TTC549 (cell line): ENCODE measurements around the gene NXN.
"Not testable (repeated sequence)": the region's sequence is repeated elsewhere in the genome, so short reads cannot be mapped to it uniquely, and the experiment has no call there.

Experiments
- FAIRE-seq: peaks from 2 replicates; lab custom pipeline; 2012; peaks lifted over from hg19 to GRCh38; lab: Jason Lieb, UNC

The NXN gene

DNA sequence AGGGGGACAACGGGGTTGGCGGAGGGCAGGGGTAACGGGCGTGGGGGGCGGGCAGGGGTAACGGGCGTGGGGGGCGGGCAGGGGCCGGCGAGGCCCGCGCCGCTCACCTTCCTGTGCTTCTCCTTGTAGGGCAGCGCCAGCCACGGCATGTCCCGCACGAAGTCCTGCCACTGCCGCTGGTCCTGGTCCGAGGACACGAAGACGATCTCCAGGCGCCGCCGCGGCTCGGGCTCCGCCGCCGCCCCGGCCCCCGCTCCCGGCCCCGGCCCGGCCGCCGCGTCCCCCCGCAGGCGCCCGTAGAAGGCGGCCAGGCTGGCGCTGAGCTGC is 401 bp downstream of the NXN start:
- FAIRE-seq, result no peak

DNA sequence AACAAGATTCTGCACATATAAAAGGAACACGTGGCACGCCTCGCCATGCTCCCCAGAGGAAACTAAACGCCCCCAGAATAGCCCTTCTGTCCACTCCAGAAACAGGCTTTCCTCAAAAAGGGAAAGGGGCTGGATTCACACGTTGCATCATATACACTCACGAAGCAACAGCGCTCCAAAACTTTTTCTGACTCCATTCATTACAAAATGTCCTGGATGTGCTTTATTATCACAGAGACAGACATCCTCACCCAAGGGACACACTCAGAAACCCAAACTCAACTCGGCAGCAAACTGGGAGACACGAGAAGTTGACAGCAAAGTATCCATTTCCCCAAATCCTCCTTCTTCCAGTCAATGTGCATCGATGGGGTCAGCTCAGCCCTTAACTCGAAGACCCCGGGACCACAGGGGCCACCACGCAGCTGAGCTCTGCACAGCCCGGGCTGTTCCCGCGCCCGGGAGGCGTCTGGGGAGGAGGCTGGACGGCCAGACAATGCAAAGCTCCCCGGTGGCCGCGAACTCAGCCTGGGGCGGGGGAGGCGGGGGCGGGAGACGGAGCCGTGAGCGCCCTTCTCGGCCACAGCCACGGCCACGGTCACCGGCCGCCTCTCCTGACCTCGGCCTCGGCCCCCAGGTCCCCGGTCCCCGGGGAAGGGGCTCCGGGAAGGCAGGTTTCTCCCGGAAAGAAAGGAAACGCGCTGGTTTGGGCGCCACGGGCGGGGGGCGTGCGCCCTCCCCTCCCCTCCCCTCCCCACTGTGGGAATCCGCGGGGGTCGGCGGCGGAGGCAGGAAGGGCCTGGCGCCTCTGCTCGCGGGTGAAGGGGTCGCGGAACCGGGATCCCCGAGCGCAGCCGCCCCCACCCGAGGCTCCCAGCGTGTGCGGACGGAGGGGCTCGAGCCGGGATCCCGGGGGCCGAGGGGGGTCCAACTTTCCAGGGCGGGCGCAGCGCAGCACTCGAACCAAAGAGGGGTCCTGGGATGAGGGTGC is 1.2 kb downstream of the NXN start:
- no peak for FAIRE-seq

DNA sequence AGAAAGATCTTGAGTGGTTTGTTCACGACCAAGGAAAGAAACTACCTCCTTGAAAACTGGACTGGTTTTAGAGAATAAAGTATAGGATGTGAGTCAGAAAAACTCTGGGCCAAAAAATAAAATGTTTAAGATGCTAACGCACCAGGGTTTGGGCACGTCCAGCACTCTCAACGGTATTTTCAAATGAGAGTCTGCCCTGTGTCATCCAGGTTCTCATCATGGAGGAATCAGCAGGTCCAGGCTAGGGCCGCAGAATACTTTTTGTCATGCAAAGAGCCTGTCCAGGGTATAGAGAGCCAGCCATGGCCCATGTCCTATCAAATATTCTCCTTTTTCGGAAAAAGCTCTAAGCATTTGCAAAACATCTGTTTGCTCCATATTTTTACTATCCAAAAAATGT is 2.4 kb downstream of the NXN start:
- FAIRE-seq, result no peak

DNA sequence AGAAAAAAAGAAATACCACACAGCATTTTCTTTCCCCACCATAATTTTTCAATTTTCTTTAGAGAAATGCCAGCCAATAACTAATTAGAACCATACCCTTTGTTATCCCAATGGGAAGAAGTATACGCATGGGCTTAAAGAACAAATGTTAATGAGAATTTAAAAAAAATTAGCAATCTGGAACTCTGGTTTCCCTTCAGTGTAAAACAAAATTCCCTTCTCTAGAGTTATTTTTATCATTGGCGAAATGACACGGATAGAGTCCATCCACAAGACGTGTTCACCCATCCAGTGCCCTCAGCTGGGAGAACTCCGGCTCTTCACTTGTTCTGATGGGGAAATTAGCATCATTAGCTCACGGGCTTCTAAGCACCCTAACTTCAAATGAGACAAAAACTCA is 3.3 kb downstream of the NXN start:
- FAIRE-seq, result no peak

DNA sequence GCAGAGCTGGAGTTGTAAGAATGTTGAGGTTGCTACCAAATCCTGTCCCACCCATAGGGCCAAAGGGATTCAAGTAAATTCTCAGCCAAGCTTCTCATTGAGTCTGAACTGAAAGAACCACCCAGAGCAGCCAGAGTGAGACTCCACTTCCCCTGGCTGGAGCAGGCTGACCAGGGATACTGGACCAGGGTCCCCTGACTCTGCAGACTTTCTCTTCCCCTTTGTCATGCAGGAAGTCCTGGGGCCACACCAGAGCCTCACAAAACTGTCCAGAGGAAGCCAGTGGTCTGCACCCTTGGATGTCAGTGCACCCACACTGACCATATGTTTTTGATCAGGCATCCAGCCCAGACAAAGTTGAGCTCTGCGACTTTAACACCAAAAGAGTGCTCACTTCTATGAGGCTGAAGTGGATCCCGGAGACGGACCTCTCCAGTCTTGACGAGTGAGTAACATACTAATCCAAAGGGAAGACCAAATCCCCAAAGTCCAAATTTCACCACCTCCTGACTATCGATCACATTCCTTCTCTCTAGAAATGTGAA is 4.1 kb downstream of the NXN start:
- no peak for FAIRE-seq

DNA sequence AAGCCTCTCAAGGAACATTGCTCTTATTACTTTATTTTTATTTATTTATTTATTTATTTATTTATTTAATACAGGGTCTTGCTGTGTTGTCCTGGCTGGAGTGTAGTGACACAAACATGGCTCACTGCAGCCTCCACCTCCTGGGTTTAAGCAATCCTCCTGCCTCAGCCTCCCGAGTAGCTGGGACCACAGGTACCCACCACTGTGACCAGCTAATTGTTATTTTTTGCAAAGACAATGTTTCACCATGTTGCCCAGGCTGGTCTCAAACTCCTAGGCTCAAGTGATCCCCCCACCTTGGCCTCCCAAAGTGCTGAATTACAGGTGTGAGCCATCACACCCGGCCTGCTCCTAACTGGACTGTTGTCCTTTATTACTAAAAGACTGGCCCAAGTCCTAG is 4.8 kb downstream of the NXN start:
- FAIRE-seq, result not testable (repeated sequence)

DNA sequence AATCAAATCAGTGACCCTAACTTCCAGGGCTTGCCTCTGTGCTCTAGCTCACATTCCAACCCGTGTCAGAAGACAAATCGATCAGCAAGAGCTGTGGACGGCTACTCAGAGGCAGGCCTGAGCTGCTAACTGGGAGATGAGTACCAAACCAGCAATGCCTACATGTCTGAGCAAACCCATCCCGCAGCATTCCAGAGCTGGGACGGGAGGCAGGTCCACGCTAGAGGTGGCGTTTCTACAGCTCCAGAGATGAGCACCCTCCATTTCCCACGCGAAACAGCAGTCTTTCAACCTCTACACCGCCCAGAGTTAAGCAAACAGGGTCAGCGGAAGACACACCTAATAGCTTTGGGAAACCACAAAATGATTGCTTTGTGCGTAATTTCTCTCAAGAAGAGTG is 6.5 kb downstream of the NXN start:
- no peak for FAIRE-seq

DNA sequence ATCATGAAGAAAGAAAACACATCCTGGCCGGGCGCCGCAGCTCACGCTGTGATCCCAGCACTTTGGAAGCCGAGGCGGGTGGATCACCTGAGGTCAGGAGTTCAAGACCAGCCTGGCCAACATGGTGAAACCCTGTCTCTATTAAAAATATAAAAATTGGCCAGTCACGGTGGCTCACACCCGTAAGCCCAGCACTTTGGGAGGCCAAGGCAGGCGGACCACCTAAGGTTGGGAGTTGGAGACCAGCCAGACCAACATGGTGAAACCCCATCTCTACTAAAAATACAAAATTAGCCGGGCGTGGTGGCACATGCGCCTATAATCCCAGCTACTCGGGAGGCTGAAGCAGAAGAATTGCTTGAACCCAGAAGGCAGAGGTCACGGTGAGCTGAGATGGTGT is 7.7 kb downstream of the NXN start:
- FAIRE-seq, result not testable (repeated sequence)

DNA sequence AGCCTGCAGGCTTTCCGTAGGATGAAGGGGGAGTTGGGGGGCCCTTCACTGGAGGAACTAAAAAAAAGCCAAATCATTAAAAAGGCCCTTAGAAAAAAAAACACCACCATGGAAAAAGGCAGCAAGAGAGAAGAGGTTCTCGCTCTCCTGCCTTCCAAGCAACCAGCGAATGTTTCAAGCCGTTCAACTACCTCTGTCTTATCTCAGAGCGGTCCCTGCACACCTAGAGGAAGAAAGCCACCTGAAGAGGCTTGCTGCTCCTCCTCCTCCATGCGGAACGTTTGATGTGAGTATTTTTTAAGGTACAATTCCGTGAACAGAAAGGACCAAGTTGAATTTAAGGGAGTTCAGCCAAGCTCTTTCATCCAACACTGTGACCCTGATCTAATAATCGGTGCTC is 9.2 kb downstream of the NXN start:
- FAIRE-seq, result no peak

DNA sequence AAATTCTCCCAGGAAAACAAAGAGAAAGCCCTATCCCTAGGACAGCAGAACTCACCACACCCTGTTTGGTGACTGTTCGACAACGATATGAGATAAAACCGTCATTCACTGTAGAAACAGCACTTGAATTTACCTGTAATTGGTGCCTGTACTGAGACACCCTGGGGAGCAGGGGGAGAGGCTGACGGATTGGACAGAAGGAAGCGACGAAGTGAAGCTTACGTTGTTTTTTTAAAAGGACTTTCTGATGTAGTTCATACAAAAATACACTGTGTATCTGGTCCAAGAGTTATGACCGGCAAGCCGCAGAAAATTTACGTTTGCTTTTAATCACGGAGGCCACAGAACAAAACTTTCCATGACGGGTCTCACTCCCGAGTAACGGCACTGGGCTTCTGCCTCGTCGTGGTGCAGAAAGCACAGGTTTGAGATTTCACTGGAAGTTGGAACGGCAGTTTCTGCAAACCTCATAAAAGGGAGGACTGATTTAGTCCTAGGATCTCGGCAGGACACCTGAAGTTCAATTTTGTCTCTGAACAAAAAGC is 9.7 kb downstream of the NXN start:
- no peak for FAIRE-seq

DNA sequence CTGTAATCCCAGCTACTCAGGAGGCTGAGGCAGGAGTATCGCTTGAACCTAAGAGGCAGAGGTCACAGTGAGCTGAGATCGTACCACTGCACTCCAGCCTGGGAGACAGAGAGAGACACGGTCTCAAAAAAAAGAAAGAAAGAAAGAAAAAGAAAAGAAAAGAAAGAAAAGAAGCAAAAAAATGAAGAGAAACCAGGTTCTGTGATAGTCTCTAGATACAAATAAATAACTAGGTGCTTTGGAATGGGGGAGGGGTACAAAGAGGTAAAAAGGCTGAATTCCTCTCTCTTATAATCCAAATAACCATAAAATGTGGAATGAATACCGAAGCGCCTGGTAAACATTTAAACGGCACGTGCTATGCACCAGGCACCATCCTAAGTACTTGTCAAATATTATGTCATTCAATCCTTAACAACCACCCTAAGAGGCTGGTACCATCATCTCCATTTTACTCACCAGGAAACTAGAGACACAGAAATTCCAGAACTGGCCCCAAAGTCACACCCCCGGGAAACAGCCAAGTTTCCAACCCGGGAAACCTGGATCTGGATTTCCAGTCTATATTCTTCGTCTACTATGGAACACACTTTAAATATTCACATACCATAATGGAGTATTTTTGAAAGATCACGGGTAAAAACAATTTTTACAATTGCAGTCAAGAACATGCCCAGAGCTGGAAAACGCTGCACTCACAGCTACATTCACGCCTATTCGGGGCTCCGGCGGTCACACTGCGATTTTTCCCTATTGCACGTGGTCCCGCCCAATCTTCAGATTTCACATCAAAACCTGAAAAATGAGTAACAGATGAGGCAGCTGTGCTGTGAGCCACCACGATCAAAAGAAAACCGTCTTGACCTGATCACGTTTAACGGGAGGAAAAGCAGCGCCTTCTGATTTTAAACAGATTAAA is 10.5 kb downstream of the NXN start:
- no peak for FAIRE-seq

DNA sequence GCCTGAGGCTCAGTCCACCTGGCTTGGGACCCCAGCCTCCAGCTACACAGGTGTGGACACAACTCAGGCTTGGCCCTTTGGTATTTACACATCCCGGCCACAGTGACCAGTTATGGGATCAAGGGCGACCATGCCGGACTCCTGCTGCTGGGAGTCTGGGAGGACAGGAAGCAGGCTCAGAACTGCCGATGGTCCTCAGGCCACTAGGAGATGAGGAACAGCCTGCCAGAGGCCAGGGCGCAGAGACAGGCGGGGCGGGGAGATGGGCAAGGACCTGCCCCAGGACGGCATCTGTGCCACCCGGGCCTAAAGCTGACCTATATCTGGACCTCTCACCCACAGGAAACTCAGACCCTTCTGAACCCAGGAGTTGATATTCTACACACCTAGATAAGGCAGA is 12.5 kb downstream of the NXN start:
- FAIRE-seq, result no peak

DNA sequence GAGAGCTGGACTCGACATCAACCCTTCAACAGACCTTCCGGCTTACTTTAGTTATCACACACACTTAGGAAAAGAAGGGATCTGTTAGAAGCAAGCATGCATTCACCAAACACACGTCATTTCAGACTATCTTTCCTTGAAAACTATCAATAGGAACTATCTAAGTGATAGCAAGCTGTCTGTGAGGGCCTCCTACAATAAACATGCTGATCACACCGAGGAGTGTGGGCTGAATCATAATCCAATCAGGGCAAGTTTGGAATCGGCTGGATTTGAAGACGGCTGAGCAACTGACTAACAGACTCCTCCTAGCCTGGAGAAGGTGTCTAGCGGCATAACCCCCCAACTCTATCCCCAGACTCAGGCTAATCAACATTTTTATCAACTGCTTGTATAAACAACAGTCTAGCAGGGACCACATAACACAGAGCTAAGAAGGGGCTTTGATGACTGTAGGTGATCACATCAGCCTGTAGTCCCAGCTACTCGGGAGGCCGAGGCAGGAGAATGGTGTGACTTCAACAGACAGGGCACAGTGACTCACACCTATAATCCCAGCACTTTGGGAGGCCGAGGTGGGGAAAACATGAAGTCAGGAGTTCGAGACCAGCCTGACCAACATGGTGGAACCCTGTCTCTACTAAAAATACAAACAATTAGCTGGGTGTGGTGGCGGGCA is 14.1 kb downstream of the NXN start:
- no peak for FAIRE-seq

DNA sequence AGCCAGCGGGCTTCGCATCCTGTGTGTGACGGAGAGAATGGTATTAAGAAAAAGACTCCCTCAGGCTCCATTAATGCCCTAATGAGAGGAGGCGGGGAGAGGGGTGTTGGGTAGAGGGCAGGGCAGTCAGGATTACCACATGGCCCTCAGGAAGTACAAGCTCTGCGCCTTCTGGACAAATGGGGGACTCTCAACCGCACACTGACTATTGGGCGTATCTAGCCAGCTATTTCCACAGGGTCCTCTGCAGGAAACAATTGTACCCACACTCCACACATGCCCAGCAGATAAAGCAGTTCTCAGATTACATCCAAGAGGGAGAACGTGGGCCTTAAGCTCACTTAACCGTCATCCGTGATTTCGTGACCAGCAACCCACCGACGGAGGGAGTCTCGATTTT is 14.7 kb downstream of the NXN start:
- FAIRE-seq, result no peak

DNA sequence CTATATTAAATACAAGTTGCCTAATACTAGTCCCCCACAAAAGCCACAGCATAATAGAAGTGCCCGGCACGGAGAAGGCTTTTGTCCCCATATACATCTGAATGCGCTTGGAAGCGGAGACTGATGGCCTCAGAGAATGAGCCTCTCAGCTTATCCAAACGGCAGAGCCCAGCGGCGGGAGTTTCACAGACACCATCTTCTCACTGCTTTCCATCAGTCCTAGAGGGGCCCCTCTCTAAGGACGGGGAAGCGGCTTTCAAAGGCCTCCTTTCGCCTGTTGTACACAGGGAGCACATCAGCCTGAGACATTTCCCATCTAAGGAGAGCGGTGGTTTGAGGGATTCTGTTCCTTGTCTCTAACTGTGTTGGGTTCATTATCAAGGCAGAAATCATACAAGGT is 16.9 kb downstream of the NXN start:
- FAIRE-seq, result no peak

DNA sequence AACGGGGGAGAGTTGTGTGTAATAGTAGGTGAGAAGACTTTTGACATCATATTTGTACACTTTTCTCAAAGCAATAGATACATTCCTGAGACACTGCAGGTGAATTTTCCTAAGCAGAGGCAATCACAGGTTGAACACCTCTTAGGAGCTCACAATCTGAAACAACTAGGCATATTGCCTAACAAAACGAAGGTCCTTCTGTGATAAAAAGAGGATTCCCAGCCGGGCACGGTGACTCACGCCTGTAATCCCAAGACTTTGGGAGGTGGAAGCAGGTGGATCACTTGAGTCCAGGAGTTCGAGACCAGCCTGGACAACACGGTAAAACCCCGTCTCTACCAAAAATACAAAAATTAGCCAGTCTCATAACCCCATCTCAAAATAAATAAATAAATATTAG is 17.4 kb downstream of the NXN start:
- no peak for FAIRE-seq

DNA sequence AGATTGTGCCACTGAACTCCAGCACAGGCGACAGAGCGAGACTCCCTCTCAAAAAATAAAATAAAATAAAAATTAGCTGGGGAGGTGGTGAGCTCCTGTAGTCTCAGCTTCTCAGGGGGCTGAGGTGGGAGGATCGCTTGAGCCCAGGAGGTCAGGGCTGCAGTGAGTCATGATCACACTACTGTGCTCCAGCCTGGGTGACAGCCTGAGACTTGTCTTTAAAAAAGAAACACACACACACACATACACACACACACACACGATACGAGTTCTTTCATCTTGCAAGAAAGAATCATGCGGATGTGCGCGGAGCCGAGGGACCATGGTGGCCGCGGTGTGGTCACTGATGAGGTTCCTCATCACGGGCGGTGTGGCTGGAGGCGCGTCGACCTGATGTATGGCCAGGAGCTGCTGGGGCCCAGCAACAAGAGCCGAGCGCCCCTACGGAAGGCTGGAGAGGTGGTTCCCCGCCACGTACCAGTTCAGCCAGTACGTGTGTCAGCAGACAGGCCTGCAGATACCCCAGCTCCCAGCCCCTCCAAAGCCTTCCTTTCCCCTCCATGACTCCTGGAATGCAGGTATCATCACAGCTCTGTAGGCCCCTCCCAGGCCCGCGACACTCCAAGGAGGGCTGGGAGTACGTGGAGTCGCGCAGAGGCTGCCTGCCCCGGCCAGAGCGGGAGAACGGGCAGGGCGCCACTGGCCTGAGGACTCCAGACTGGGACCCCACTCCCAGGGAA is 20.7 kb downstream of the NXN start:
- no peak for FAIRE-seq

DNA sequence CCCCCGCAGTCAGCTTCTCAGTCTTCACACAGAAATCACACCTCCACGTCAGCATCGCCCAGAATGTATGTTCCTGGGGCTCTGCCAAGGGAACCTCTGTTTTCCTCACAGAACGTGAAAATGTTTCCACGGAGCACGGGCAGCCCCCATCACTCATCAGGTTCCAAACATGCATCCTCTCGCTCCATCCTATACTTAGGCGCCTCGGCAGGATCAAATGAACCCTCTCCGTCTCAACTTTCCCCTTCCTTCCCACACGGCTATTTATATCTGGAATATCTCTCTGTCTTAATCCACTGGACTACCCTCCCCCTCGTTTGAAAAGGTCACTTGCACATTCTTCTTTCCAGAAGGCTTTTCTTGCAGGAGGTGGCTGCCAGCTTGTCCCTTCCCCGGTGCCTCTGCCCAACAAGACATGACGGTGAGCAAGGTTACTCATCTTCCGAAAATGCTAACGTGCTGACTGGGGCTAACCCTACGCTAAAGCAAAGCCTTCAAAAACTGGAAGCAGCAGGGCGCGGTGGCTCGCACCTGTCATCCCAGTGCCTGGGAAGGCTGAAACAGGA is 21.6 kb downstream of the NXN start:
- FAIRE-seq, result no peak

DNA sequence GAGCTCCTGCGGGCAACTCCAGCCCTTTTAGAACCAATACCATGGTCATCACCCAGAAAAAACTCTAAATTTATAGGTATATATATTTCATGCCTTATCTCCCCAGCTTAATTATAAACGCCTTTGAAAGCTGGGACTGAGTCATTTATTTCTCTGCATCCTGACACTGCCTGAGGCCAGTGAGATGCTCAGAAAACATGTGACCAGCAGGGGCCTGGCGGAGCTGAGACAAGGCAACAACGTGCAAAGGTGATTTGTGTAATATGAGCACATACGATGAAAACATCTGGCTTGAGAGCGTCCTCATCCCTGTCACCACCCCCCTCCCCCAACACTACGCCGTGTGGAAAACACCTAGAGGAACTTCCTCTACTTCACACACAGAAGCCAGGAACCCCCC is 22.7 kb downstream of the NXN start:
- no peak for FAIRE-seq

DNA sequence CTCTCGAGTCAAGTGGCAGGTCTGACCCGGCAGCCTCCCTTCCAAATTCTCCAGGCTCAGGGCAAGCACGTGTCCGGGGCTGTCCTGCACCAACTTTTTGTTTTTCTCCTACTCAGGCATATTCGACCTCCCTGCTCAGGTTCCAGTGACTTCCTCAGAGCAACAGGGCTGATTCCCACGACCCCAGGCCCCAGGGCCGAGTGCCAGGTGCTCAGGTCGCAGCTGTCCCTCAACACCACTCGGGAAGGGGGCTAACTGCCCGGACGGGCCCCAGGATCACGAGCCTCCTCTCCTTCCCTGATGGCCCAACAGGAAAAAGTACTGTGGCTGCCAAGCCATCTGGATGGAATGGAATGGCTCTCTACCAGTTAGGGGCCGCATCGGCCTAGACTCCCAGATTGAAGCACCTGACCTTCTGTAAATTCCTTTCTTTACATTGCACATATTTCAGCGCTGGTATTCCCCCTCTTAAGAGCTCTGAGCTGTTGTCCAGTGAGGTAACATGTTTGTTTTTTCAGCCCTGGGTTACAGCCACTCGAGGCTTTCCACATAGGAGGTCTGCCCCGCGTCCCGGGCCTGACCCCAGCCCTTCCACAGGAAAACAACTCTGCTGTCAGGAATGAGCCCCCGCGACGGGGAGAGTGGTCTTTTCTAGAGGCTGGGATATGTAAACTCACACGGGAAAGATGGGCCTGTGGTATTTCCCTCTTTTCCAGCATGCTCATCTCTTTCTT is 25.0 kb downstream of the NXN start:
- no peak for FAIRE-seq
